ENCODE results near the gene EHMT1. TPM values are rescaled to one million over a fixed set of nuclear protein-coding genes. Genes with fewer than 3 reads are reported as not detected.

Gene EHMT1
- total and polyA plus RNA-seq, 2 of the 8 experiments (the other 6 are each of a cell fraction or from before 2014, with no cell fraction given): 95.7 to 163 TPM

DNA sequence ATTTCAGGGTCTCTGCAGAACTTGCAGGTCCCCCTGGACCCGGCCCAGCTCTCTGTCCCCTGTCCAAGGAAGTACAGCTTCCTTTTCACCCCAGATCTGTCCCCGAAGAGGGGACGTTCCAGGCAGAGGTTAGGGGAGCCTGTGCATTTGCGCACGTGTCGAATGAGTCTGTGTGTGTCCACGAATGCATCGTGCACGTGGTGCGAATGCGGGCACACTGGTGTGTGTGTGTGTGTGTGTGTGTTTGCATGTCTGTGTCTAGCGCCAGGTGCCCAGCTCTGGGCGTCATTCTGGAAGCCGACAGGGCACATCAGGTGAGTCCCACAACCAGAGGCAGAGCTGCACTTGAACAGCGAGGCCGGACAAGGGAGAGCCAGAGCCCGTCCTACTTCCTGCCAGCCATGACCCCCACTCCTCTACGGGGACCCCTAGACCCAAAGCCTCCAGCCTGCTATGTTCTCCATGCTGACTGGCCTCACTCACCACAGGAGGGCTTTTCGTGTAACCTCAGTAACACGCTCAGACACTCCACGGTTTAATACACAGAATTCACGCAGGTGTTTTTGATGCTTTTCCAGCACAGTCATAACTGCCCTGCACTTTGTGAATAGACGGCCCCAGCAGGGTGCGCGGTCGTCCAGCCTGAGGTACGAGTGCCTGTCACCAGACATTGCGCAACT, 217.5 kb downstream of the EHMT1 start:
- Histone ChIP-seq H4K20me1 (replicated peaks in 1 of 2; ENCODE audit: control insufficient read depth in 1 of 2, insufficient read depth in 2 of 2, low read length in 2 of 2) (peaks cover 1 to 2% of the 10 kb centered on the region in 2 experiments), H2BK120ac (replicated peaks; ENCODE audit: low read depth, low read length) (no peak overlapping the region), H3K27me3 (replicated peaks in 1 of 4; ENCODE audit: control insufficient read depth in 3 of 4, extremely low read depth in 1 of 4, insufficient read depth in 3 of 4, low read length in 3 of 4) (no peaks in the 10 kb centered on the region), H2BK12ac (ENCODE audit: low read depth, low read length) (no peak overlapping the region), H2AK5ac (ENCODE audit: low read depth, low read length) (no peak overlapping the region), H3K4me3 (ENCODE audit: extremely low read depth in 1 of 4, insufficient read depth in 2 of 4, low read depth in 3 of 4, low read length in 4 of 4) (no peak overlapping the region), H2BK5ac (ENCODE audit: low read depth, low read length) (no peak overlapping the region), H3K18ac (ENCODE audit: extremely low read depth, low read length) (no peak overlapping the region), H4K91ac (replicated peaks; ENCODE audit: insufficient read length, low read length) (no peak overlapping the region), H3K27ac (ENCODE audit: low read depth, low read length) (no peak overlapping the region), H3K36me3 (ENCODE audit: control insufficient read depth in 2 of 4, insufficient read depth in 4 of 4, low read length in 3 of 4) (peaks cover 5 to 25% (median 6%) of the 10 kb centered on the region in 4 experiments; a peak in 7 of 8 replicates), H3K79me2 (ENCODE audit: control insufficient read depth in 1 of 2, insufficient read depth in 2 of 2, low read length in 2 of 2) (no peaks in the 10 kb centered on the region; a peak in 1 of 4 replicates), H4K5ac (ENCODE audit: insufficient read length, low read depth, low read length) (no peak overlapping the region), H3K4me1 (replicated peaks in 1 of 4; ENCODE audit: control insufficient read depth in 3 of 4, insufficient read depth in 4 of 4, low read length in 3 of 4) (no peaks in the 10 kb centered on the region; a peak in 1 of 7 replicates), H3K79me1 (ENCODE audit: low read depth, low read length) (no peaks in the 10 kb centered on the region), H3K4me2 (ENCODE audit: insufficient read depth in 1 of 2, low read depth in 2 of 2, low read length in 2 of 2) (no peak overlapping the region), H4K8ac (ENCODE audit: extremely low read depth, insufficient read depth, low read length) (no peak overlapping the region), H2BK15ac (ENCODE audit: low read length) (no peak overlapping the region), H3K23me2 (ENCODE audit: low read depth, low read length) (no peaks in the 10 kb centered on the region), H3K23ac (ENCODE audit: insufficient read length) (no peak overlapping the region), H3K14ac (ENCODE audit: insufficient read length) (no peak overlapping the region), H3K9me3 (ENCODE audit: insufficient read depth in 2 of 2, low read depth in 1 of 2, low read length in 1 of 2) (no peaks in the 10 kb centered on the region; a peak in 1 of 4 replicates), H2BK20ac (ENCODE audit: low read length) (no peak overlapping the region), H3K9ac (replicated peaks in 1 of 4; ENCODE audit: extremely low read depth in 1 of 4, low read depth in 3 of 4, low read length in 3 of 4) (no peak overlapping the region), H2AFZ (ENCODE audit: low read length) (no peak overlapping the region), H3K4ac (replicated peaks; ENCODE audit: insufficient read length, low read depth, low read length) (no peak overlapping the region), H3K56ac (replicated peaks; ENCODE audit: insufficient read length, low read depth, low read length) (no peak overlapping the region)
- TF ChIP-seq CEBPB (IDR thresholded peaks at IDR 0.05; ENCODE audit: low read depth, low read length) (peak; percentile 94), TAF7 (optimal IDR thresholded peaks at IDR 0.05; ENCODE audit: borderline replicate concordance, low read depth, low read length) (no peak), SIRT6 (IDR thresholded peaks at IDR 0.05; ENCODE audit: low read length) (no peak), HDAC2 (IDR thresholded peaks at IDR 0.05; ENCODE audit: borderline replicate concordance in 1 of 2, low read depth in 2 of 2, low read length in 2 of 2) (no peak)
- ChIA-PET CTCF (ENCODE audit: partially characterized antibody) (interaction anchor here (0.7 to 1.1 kb wide), 6 partner anchors 7 to 264 kb away, joined by 3 to 4 read pairs (median 3); no protein-coding TSS in a partner anchor), POLR2A (ENCODE audit: partially characterized antibody) (interaction anchor here (1.5 kb wide), 1 partner anchor 12 kb away, joined by 3 read pairs; no protein-coding TSS in a partner anchor)
- DNase-seq (ENCODE audit: low read depth in 1 of 2, low spot score in 2 of 2) (no peak), FAIRE-seq (no peak)
- whole genome bisulfite sequencing, 2 experiments (ENCODE audit: extremely low coverage in 1 of 2, insufficient coverage in 1 of 2, insufficient read length in 1 of 2, insufficient replicate concordance in 2 of 2, low coverage in 1 of 2, low lambda C conversion rate in 2 of 2, missing lambda C conversion rate in 1 of 2): 93% methylated on average over 28 of the region's 28 CpGs; no CpG with 5 or more reads in 1 of the 2 experiments

Data from H1 (cell line).